Parathyroid adenoma (tissue), 2 donors: ENCODE results near the gene RANBP9.
A peak's percentile ranks its signal among the peaks of the same experiment; 100 is the strongest.

Source experiments
- H2AFZ ChIP-seq: fragments of 300-600 bp; sonication (generic); one replicate; pipeline ENCODE4 v1.7.0; 2017; ENCODE audit warnings: antibody characterized with exemption, mild to moderate bottlenecking
- H3K27ac ChIP-seq: fragments of 300-600 bp; sonication (generic); one replicate; pipeline ENCODE4 v1.7.0; 2017
- H3K27me3 ChIP-seq: fragments of 300-600 bp; sonication (generic); one replicate; pipeline ENCODE4 v1.7.0; 2017; ENCODE audit warnings: low read length; ENCODE audit not compliant: control insufficient read depth, insufficient read depth
- H3K36me3 ChIP-seq: fragments of 300-600 bp; sonication (generic); one replicate; pipeline ENCODE4 v1.7.0; 2017; ENCODE audit warnings: low read length; ENCODE audit not compliant: control insufficient read depth, insufficient read depth
- H3K4me1 ChIP-seq: fragments of 300-600 bp; sonication (generic); one replicate; pipeline ENCODE4 v1.7.0; 2017; ENCODE audit warnings: control low read depth
- H3K4me2 ChIP-seq: fragments of 300-600 bp; sonication (generic); one replicate; pipeline ENCODE4 v1.7.0; 2017; ENCODE audit warnings: low read length
- H3K4me3 ChIP-seq: fragments of 300-600 bp; sonication (generic); one replicate; pipeline ENCODE4 v1.7.0; 2017; ENCODE audit warnings: low read depth, low read length
- H3K79me2 ChIP-seq: fragments of 300-600 bp; sonication (generic); one replicate; pipeline ENCODE4 v1.7.0; 2017; ENCODE audit warnings: control low read depth
- H3K9ac ChIP-seq: fragments of 300-600 bp; sonication (generic); one replicate; pipeline ENCODE4 v1.7.0; 2017; ENCODE audit warnings: mild to moderate bottlenecking
- H3K9me3 ChIP-seq: fragments of 300-600 bp; sonication (generic); one replicate; pipeline ENCODE4 v1.7.0; 2017; ENCODE audit warnings: low read length; ENCODE audit not compliant: control insufficient read depth
- CTCF ChIP-seq: fragments of 300-600 bp; sonication (generic); IDR thresholded peaks from one replicate; pipeline ENCODE4 v1.7.0; 2017; ENCODE audit warnings: antibody characterized with exemption, mild to moderate bottlenecking
- donor health status: primary hyperparathyroidism.

The RANBP9 gene

GRCh38 chr6:13715444-13715883 lies 3.8 kb upstream of the RANBP9 start:
- H3K27ac ChIP-seq = no peak overlapping the region
- no peak for TF ChIP-seq CTCF
- no peaks in the 10 kb centered on the region for H3K9me3 ChIP-seq

DNA sequence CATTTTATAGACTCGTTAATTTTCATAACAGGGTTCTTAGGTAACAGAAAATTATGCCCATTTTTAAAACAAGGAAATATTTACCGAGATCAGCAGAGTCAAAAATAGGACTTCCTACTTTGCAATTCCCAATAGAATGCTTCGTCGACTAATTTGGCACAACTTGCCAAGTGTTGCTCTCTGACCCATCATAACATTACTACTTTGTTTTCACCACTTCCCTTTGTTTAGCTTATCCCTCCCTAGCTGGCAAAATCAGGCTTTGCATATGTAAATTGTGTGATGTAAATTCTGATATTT lies 914 bp upstream of the RANBP9 start:
- peak overlapping the region; percentile 96 for H3K27ac ChIP-seq
- no peaks in the 10 kb centered on the region for H3K9me3 ChIP-seq
- peak overlapping the region; percentile 79 for H3K4me2 ChIP-seq
- peaks cover 9% of the 10 kb centered on the region for H3K4me1 ChIP-seq
- no peaks in the 10 kb centered on the region for H3K36me3 ChIP-seq
- H3K27me3 ChIP-seq = no peaks in the 10 kb centered on the region
- peaks cover 18% of the 10 kb centered on the region for H3K79me2 ChIP-seq
- peak overlapping the region; percentile 71 for H3K9ac ChIP-seq
- H3K4me3 ChIP-seq = peak overlapping the region; percentile 84
- H2AFZ ChIP-seq = peak overlapping the region; percentile 97
- no peak for TF ChIP-seq CTCF

More at GRCh38 chr6:13715444-13715883, 3.8 kb upstream of the RANBP9 start:
- H3K4me1 ChIP-seq = no peaks in the 10 kb centered on the region
- H2AFZ ChIP-seq = no peak overlapping the region
- no peak overlapping the region for H3K4me3 ChIP-seq
- H3K79me2 ChIP-seq = peaks cover 2% of the 10 kb centered on the region
- no peak overlapping the region for H3K4me2 ChIP-seq
- H3K9ac ChIP-seq = no peak overlapping the region
- no peaks in the 10 kb centered on the region for H3K36me3 ChIP-seq
- no peaks in the 10 kb centered on the region for H3K27me3 ChIP-seq

GRCh38 chr6:13711324-13711732 lies 307 bp downstream of the RANBP9 start:
- no peaks in the 10 kb centered on the region for H3K27me3 ChIP-seq
- TF ChIP-seq CTCF = no peak
- no peaks in the 10 kb centered on the region for H3K36me3 ChIP-seq
- peak overlapping the region; percentile 34 for H3K4me3 ChIP-seq
- no peaks in the 10 kb centered on the region for H3K9me3 ChIP-seq
- H2AFZ ChIP-seq = no peak overlapping the region
- peak overlapping the region; percentile 34 for H3K27ac ChIP-seq
- H3K4me1 ChIP-seq = peaks cover 9% of the 10 kb centered on the region
- H3K79me2 ChIP-seq = peaks cover 30% of the 10 kb centered on the region
- H3K9ac ChIP-seq = no peak overlapping the region
- H3K4me2 ChIP-seq = no peak overlapping the region

- no peaks in the 10 kb centered on the region for H3K9me3 ChIP-seq
- no peak for TF ChIP-seq CTCF
- peak overlapping the region; percentile 83 for H3K4me3 ChIP-seq
- H3K27me3 ChIP-seq = no peaks in the 10 kb centered on the region
- peaks cover 9% of the 10 kb centered on the region for H3K4me1 ChIP-seq
- H3K4me2 ChIP-seq = peak overlapping the region; percentile 83
- H3K79me2 ChIP-seq = peaks cover 35% of the 10 kb centered on the region
- peak overlapping the region; percentile 43 for H3K9ac ChIP-seq
- no peaks in the 10 kb centered on the region for H3K36me3 ChIP-seq
- peak overlapping the region; percentile 83 for H2AFZ ChIP-seq
- peak overlapping the region; percentile 89 for H3K27ac ChIP-seq
Observed at GRCh38 chr6:13710552-13711323, 897 bp downstream of the RANBP9 start.
